ENCODE data around the gene CNEP1R1.

- TF ChIP-seq FOSL1 (IDR thresholded peaks at IDR 0.05; ENCODE audit: insufficient read depth, low read depth, low read length) (no peak), CTCF (IDR thresholded peaks at IDR 0.05; ENCODE audit: control extremely low read depth in 1 of 3, insufficient read depth in 1 of 3, low read depth in 1 of 3, low read length in 3 of 3) (peak; percentile 93 to 99 (median 96)), NRF1 (IDR thresholded peaks at IDR 0.05; ENCODE audit: low read depth, low read length) (no peak), MAFK (IDR thresholded peaks at IDR 0.05; ENCODE audit: low read depth, low read length) (no peak), RAD21 (IDR thresholded peaks at IDR 0.05 in 1 of 2, conservative IDR thresholded peaks at IDR 0.05 in 1 of 2; ENCODE audit: low read depth in 2 of 2, low read length in 2 of 2) (peak; percentile 85 to 88), TAF1 (IDR thresholded peaks at IDR 0.05; ENCODE audit: low read depth, low read length) (peak; percentile 42; the same call in 1 of the 2 replicates), POLR2AphosphoS5 (IDR thresholded peaks at IDR 0.05; ENCODE audit: low read depth, low read length) (no peak; the same call in 1 of the 2 replicates), SUZ12 (IDR thresholded peaks at IDR 0.05; ENCODE audit: low read length) (no peak), EZH2 (IDR thresholded peaks at IDR 0.05; ENCODE audit: low read depth, low read length, severe bottlenecking) (no peak), CEBPB (IDR thresholded peaks at IDR 0.05; ENCODE audit: low read depth, low read length) (no peak)
- TF ChIP-seq, protein P1, sequence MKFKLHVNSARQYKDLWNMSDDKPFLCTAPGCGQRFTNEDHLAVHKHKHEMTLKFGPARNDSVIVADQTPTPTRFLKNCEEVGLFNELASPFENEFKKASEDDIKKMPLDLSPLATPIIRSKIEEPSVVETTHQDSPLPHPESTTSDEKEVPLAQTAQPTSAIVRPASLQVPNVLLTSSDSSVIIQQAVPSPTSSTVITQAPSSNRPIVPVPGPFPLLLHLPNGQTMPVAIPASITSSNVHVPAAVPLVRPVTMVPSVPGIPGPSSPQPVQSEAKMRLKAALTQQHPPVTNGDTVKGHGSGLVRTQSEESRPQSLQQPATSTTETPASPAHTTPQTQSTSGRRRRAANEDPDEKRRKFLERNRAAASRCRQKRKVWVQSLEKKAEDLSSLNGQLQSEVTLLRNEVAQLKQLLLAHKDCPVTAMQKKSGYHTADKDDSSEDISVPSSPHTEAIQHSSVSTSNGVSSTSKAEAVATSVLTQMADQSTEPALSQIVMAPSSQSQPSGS (IDR thresholded peaks at IDR 0.05; ENCODE audit: low read length) = no peak
Measured at GRCh38 chr16:50024684-50025536, at the start of gene CNEP1R1.
